Stimulated activated CD4-positive, alpha-beta T cell treated with anti-CD3 and anti-CD28 coated beads, Interleukin-2, amount 100 ng/mL, for 24 hours (primary cell): ENCODE data around the gene PNKP.

Experiments used
- DNase-seq, 2 donors: peaks; one replicate each; pipeline ENCODE4 v3.0.0-alpha.2; 2020

The PNKP gene

DNA sequence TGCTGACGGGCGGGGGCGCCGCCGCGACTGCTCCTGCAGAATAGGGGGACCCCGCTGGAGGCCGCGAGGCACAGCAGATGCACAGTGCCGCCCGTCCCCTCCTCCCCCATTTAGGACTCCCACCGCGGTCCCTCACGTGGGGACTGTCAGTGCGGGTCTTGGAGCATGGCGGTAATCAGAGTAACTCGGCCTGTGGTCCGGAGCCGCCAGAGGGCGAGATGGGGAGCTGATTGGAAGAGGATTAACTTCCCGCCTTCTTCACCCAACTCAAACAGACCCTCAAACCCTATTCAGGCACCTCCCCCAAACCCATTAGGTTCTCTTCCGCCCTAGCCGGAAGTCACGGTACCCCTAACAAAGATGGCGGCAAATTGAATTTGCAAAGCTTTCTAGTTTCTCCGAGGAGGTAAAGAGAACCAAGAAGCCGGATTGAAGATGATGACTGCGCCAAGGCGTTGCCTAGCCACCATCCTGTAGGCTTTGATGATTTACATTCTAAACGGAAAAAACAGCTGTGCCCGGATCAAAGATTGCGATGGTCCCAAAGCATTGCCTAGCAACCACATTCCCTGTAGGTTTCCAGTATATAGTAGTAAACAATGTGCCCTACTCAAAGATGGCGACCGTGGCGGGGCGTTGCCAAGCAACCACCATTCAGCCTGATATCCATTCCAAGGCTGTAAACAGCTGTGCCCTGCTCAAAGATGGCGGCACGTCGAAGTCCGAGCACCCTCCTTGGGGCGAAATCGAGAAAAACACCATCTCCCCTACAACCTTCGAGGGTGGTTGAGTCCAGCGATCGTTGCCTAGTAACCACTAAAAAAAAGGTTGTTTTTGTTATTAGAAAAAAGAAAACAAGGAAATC, 54.1 kb downstream of the PNKP start, which contains the start of gene FUZ:
Gene FUZ, minus strand, starts transcription at position 296 of the 865 bp plus-strand sequence. Its CDS starts 186 bp downstream, at position 110.
- peak; percentile 90 for DNase-seq

DNA sequence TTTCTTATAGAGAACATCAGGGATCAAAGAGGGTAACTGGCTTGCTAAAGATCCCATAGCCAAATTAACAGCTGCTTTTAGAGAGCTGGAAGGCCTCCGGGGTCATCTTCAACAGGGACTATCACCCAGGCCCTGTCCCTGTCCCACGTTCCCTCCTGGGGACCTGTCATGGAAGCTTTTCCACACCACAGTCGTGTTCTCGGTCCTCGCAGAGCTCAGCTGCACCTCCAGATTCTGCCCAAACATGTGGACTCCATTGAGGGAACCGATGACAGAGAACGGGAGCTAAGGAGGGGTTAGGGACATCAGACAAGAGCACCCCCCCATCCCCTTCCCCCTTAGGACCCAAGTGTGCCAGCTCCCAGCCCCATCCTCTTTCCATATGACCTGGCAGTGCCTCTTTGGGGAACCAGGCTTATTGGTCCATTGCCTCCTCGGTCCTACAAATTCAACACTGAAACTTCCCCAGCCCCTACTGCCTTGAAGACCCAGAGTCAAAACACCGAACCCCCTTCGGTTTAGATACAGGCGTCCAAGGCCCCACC, 54.9 kb downstream of the PNKP start:
- no peak for DNase-seq

DNA sequence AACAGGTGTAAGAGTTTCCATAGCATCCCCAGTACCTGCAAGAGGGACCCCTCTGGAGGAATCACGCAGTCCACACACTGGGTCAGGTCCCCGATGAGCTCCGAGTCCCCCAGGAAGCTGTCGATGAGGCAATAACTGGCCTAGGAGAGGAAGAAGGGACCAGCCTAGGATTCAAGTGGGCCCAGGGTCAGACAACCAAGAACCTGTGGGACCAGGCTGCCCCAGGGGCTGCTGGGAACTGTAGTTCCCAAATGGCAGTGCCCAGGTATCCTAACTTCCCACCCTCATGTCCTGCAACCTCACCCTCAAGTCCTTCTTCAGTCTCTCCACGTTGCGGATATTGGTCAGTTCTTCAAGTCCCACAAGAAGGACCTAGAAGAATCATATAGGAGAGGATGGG, 56.0 kb downstream of the PNKP start:
- no peak for DNase-seq
